Central memory CD4-positive, alpha-beta T cell (primary cell): ENCODE data around the gene PBX4.
A peak's percentile ranks its signal among the peaks of the same experiment; 100 is the strongest.

ENCODE experiments used
- DNase-seq: peaks from one replicate; pipeline ENCODE4 v3.0.0; 2022

PBX4 gene

DNA sequence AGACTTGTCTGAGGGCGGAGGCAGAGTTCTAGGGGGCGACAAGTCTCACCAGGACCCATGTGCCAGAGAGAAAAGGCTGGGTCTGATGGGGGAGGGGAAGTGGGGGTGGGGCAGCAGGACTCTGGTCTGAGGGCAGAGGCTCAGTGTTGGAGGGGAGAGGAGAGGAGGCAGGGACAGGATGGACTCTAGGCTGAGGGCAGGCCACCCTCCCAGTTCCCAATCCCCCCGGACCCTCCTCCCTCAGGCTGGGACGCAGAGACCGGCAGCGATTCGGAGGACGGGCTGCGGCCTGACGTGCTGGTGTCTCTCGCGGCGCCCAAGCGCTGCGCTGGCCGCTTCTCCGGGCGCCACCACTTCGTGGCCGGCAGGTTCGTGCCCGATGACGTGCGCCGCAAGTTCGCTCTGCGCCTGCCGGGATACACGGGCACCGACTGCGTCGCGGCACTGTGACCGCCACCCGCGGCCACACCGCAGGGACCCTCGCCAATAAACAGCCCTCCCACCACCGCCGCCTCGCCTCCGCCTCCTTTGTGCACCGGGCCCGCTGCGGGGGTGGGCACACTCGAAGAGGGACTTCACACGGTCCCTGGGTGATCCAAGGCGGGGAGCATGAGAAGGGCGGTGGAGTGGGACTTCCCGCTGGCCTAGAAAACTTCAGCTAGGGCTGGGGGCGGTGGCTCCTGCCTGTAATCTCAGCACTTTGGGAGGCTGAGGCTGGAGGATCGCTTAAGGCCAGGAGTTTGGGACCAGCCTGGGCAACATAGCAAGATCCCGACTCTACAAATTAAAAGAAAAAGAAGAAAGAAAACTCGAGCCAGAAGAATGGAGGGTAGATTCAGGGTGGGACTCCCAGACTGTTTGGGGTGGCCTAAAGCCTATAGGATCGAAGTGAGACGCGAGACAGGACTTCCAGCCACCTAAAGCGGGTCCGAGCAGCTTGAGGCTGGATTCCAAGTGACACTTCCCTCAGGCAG lies 81.1 kb downstream of the PBX4 start:
- peak; percentile 31 for DNase-seq

DNA sequence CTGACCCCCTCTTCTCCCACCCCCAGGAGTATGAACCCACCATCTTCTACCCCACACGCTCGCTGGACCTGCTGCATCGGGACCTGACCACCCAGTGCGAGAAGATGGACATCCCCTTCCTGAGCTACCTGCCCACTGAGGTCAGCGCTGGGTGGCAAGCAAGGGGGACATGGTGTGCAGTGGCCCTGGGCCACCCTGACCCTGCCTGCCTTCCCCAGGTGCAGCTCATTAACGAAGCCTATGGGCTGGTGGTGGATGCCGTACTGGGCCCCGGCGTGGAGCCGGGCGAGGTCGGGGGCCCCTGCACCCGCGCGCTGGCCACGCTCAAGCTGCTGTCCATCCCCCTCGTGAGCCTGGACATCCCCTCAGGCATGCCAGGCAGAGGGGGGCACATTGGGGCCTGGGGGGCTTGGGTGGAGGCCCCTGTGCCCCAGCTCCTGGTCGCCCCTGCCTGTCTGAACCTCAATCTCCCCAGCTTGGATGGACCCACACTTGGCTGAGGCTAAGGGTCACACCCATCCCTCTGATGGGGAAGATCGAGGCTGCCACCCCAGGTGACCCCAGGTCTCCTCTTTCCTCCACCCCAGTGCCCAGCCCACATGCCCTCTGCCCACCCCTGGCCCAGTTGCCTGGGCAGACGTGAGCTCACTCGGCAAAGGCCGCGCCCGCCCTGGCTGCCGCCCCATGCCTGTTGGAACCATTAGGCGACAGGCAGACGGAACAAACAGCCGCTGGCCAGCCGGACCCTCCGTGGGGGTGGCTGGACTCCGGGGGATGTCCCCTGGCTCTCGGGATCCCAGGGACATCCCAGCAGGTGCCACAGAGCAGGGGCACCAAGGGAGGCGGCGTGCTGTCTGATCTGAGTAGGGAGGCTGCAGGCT lies 82.9 kb downstream of the PBX4 start:
- no peak for DNase-seq

DNA sequence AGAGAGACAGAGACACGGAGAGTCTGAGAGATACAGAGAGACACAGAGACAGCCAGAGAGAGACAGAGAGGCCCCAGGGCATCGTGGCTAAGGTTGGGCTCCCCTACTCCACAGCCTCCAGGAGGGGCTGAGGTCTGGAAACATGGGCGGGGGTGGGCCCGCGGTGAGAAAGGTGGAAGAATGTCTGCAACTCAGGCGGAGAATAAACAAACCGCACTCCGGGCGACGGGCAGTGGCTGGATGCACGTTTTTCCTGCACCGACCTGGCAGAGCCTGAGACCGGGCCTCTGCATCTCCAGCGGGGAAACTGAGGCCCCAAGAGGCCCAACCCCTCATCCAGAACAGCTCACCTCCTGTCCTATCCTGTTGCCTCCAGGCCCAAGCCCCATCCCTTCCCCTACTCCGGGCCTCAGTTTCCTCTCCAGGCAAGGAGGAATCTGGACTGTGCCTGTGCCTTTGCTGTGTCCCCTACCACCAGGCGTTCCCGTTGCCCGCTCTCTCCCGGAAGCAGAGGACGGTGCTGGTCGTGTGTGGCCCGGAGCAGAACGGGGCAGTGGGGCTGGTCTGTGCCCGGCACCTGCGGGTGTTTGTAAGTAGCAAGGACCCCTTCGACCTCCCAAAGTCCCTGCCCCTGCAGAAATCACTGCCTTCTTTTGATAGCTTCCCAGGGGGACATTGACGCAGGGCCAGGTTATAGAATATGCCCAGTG lies 83.8 kb downstream of the PBX4 start:
- no peak for DNase-seq

DNA sequence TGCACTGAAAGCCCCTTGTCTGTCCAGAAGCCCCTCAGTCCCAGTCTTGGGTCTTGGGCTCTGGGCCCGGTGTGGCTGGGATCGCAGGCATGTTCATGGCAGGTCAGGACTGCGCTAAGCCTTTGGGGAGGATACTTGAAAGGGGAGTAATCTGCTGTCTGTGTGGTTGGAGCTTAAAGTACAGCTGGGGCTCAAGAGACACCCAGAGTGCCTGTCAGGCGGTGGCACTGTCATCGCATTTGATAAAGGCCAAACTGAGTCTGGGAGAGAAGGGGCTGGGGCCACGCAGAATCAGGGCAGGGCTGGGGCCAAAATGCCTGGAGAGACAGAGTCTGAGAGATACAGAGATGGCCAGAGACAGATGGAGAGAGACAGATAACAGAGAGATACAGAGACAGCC lies 84.6 kb downstream of the PBX4 start:
- no peak for DNase-seq

DNA sequence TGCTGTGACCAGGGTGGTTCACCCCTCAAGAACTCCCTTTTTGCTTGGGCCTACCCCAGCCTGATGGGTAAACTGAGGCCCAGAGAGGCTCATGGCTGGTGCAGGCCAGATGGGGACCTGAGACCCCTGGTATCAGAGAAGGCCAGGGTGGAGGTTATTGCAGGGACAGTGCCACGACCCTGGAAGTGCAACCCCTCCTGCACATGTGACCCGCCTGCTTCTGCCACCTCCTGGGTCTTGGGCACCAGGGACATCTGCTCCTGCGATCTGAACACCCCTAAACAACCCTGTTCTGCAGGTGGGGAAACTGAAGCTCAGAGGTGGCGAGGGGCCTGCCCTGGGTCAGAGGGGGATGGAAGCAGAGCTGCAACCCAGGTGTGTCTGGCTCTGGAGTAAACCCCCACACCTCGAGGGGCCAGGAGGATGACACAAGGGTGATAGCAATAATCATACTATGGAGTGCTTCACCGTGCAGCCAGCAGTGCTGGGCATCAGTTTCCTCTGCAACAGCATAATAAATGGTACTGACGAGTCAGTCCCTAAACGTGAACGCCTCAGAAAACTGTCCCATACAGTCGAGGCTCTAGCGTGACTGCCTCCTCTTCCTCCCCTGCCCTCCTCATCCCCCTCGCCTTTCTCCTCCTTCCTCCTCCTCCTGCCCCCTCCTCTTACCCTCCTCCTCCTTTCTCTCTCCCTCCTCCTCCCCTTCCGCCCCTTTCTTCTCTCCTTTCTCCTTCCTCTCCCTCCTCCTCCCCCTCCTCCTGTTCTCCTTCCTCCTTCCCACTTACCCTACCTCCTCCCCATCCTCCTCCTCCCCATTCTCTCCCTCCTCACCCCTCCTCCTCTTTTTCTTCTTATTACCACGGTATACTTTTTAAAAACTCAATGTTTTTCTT lies 85.4 kb downstream of the PBX4 start:
- no peak for DNase-seq

DNA sequence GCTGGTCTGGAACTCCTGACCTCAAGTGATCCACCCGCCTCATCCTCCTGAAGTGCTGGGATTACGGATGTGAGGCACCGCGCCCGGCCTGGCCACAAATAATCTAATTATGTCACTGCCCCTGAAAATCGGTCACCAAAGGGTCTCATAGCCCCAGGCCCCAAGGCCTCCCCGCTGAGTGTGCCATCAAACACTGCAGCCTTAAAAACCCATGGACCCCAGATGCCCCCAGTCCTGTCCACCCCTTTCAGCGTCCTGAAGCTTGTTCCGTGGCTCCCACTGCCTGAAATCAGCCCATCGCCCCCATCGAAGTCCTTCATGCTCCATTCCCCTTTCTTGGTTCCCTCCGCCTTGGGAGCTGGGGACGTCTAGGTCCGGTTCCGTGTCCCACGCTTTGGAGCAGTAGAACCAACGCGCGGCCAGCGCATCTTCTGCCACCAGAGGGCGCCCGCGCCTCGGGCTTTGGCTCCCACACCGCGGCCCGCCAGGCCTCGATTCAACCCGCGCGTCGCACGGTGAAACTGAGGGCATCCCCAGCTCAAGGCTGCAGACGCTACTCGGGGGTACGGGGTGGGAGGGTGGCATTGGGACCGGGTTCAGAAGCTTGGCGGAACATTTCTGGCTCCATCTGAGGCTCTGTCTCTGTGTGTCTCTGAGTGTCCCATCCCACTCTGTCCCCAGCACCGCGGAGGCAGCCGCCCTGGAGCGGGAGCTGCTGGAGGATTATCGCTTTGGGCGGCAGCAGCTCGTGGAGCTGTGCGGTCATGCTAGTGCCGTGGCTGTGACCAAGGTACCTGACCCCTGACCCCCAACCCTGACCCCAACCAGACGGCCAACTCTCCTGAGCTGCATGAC lies 86.3 kb downstream of the PBX4 start:
- DNase-seq, result peak; percentile 76

DNA sequence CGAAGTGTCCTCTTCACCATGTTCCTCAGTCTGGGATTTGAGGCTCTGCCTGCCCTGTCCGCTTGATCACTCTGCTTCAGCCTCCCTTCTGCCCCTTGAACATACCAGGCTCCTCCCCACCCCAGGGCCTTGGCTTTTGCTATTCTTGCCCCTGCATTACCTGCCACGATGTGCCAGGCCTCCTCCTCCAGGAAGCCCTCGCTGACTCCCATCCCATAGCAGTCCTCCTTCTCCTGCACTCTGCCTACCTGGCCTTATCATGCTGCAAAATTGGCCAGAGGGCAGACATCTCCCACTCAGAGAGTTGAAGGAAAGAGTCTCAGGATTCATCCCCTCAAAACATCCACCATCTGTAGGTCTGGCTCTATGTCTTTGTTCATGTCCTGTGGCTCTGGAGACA lies 87.6 kb downstream of the PBX4 start:
- DNase-seq, result no peak

DNA sequence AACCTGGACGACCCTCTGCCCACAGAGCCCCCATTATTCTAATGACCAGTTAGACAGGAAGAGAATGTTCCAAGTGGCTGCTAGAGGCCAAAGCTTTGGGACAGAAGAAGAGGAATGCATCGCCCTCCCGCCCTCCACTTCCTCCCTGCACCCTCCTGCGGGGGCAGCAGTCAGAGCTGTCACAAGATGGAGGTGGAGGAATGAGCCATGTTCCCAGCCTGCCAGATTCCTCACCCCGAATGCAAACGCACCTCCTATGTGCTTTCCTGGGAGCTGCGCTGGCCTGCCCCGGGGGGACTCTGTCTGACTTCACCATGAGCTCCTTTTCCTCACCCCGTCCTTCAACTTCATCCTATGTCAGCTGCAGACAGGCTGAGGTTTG lies 88.1 kb downstream of the PBX4 start:
- DNase-seq, result no peak

DNA sequence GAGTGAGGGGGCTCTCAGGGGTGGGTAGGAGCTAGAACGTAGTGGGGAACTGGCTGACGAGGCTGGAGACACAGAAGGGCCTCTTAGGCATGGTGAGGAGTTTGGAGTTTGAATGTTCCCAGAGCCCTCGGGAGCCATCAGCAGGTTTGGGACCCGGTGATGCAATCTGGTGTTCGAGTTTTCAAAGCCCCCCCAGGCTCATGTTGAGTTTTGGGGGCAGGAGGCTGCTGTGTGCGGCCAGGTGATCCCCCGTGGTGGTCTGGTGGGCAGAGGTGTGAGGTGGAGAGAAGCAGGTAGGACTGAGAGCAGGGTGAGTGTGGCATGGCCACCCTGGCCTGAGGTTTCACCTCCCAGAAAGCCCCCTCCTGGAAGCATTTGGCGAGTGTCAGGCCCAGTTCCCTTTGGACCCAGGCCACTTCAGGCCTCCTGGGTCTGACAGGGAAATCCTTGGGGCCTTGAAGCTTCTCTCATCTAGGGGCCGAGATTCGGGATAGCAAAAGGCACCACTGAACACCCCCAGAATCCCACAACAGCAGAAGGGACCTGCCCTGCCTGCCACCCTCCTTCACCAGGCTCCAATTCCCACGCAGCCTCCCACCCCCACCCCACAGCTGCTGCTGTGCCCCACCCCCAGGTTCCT lies 88.6 kb downstream of the PBX4 start:
- no peak for DNase-seq

DNA sequence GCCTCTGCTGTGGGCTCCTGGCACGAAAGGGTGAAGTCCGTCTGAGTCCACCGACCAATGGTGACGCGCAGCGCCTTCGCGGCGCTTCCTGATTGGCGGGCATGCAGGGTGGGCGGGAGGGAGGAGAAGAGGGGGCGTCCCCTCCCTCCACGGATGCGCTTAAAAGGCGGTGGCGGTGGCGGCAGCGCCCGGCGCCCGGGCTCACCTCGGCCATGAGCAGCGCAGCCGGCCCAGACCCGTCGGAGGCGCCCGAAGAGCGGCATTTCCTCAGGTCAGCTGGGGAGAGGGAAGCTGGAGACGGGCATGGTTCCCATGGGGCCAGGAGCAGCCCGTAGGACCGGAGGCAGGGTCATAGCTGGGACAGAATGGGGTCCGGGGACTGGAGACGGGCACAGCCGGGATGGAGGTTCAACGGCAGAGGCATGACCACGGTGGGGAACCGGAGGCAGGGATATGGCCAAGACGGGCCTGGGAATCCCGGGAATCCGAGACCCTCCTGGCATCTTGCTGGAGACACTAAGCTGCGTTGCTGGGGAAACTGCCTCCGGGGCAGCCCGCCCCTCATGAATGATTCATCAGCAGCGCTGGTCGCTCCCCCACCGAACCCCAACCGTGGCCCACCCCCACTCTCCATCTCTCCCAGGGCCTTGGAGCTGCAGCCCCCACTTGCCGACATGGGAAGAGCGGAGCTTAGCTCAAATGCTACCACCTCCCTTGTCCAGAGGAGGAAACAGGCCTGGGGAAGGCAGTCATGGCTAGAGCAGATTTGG lies 89.6 kb downstream of the PBX4 start, which contains the start of gene YJEFN3:
YJEFN3 (plus strand) TSS at position 191 of the 770 bp plus-strand sequence; CDS start at position 213, 22 bp downstream.
- no peak for DNase-seq

DNA sequence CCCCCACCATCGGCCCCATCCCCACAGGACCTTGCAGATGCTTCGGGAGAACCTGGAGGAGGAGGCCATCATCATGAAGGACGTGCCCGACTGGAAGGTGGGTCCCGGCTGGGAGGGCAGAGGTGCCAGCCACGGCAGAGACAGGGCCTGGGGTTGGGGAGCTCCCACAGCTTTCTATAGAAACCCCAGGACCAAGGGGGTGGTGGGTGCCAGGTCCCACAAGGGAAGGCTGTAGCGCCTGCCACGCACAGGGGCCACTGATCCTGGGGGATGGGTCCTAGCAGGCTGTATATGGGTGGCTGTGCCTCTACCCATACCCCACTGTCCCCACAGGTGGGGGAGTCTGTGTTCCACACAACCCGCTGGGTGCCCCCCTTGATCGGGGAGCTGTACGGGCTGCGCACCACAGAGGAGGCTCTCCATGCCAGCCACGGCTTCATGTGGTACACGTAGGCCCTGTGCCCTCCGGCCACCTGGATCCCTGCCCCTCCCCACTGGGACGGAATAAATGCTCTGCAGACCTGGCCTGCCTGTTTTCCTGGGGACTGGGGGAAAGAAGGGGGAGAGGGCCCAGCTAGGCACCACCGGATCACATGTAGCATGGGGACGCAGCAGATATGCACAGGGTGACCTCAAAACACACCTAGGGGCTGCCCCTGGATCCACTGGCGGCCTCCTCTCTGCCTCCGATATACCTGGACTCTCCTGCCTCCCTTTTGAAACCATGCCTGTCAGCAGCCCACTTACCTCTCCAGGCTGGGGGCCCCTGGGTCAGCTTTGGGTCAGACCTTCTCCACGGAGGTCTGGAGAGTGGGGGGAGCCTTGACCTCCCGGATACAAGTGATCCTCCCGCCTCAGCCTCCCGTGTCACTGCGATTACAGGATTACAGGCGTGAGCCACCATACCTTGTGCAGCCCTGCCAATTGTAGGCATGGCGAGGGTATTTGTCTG lies 90.5 kb downstream of the PBX4 start:
- no peak for DNase-seq

DNA sequence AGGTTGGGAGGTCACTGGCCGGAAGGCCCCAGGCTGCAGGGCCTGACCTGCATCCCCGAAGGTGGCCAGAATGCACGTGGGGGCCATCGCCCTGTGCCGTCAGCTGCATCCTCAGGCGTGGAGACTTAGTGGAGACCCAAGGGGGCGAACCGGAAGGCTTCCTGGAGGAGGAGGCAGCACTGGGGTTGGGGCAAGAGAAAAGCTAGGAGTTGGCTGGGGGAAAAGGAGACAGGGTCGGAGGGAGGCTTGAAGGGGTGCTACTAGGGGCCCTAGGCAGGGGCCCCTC lies 91.2 kb downstream of the PBX4 start:
- no peak for DNase-seq

DNA sequence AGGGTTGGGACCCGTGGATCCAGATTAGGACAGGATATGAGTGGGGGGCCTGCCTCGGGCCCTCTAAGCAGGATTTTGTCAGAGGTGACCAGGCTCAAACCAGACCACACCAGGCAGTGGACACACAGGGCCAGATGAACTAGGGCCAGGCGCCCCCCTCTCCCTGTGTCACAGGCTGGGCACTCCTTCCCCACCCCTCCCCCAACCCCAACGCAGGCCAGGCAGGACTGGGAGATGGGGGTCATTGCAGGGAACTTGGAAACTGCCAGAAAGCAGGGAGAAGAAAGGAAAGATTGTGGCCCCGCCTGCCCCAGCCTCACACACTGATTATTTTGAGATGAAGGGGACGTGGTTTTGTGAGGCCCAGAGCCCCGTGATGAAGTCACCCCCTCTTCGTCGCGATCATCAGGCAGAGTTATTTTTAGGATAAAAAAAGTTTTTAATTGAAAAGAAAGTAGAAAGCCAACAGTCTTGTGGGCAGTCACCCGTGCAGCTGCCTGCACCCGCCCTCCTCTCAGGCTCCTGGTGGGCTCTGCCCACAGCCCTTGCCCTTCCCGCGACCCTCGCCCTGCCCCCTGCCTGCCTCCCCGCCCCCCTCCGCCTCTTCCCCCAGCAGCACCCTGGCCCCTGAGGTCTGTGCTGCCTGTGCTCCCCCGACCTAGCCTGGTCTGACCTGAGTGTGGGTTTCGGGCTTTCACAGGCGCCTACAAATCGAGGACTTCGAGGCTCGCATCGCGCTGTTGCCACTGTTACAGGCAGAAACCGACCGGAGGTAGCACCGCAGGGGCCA lies 91.7 kb downstream of the PBX4 start:
- DNase-seq, result no peak

DNA sequence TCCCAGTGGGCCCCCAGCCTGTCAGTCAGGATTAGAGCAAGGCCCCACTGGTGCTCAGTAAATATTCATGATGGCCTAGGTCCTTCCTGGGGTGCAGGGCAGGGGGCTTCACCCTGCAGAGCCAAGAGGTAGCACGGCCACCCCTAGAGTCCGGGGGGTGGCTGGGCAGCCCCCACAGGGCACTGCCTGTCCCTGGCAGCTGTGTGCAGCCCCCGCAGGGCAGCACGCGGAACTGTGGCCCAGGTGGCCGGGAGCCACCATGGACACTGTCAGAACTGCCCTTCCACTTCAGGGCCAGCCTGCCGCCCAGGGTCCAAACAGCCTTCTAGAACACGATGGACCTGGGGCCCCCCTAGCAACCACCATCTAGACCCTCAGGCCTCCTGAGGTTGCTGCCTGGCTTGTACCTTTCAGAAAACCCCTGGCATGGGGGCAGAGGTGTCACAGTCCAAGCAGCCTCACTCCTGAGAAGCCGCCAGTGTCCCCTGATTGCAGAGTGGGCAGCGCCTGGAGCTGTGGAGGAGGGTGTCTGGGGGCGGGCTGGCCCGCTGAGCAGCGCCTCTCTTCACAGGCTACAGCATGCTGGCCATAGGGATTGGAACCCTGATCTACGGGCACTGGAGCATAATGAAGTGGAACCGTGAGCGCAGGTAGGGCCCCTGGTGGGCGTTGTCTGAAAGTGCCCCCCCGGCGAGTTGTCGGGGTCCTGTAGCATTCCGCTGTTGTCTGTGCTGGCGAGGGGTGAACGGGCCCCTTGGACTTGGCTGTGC lies 92.7 kb downstream of the PBX4 start:
- DNase-seq, result no peak

DNA sequence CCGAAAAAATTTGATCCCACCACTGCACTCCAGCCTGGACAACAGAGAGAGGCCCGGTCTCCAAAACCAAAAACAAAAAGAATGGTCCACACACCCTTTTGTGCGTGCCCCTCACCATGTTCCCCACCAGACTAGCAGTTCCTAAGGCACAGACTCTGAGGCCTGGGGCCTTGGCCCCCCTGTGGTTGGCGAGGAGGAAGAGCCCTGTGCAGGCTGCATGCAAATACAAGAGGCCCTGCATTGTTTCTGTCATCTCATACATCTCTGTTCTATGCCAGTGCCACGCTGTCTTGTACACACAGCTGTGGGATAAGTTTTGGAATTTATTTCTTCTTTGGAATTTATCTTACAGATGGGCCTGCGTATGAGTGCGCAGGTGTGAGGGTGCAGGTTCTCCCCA lies 94.4 kb downstream of the PBX4 start:
- no peak for DNase-seq

DNA sequence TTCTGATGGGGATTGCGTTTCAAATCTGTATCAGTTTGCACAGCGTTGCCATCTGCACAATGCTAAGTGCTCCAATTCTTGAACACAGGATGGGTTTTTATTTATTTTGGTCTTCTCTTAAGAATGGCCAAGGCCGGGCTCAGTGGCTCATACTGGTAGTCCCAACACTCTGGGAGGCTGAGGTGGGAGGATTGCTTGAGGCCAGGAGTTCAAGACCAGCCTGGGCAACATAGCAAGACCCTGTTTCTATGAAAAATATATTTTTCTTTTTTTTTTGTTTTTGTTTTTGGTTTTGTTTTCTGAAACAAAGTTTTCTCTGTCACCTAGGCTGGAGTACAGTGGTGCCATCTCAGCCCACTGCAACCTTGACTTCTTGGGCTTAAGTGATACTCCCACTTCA lies 95.3 kb downstream of the PBX4 start:
- no peak for DNase-seq

DNA sequence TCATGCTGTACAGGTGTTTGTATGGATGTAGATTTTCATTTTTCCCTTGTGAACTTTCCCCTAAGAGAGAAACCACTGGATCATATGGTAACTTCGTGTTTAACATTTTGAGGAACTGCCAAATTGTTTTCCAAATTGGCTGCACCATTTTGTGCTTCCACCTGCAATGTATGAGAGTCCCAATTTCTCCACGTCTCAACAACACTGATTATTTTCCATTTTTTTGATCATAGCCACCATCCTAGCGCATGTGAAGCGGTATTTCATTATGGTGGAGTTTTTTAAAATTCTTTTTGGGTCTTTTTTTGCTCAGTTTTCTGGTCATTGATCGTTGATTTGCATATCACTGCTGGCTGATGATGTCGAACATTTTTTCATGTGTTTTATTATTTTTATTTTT lies 97.5 kb downstream of the PBX4 start:
- DNase-seq, result no peak
